HG03439 (cell line): ENCODE measurements around the gene PAX2.

ENCODE experiments used
- ATAC-seq: cut with Tn5 transposase; IDR thresholded peaks from one replicate; pipeline ENCODE4 v1.9.1; 2021; ENCODE audit warnings: mild to moderate bottlenecking, moderate library complexity; ENCODE audit not compliant: unreplicated experiment

Gene PAX2

GRCh38 chr10:100811752-100812750 lies 66.7 kb downstream of the PAX2 start:
- ATAC-seq: no peak

DNA sequence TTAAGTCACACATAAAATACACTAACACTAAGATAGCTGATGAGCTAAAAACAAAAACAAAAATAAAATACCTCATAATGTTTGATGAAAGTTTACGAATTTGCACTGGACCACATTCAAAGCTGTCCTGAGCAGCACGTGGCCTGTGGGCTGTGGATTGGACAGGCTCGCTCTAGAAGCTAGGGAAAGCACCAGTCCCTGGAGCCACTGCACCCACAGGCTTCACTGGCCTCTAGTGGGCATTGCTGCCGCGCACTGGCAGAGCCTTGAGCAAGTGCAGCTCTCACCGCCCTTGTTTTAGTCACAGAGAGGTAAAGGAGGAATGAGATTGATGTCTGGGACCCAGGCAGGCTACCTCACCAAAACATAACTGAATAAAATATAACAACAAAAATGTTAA lies 67.6 kb downstream of the PAX2 start:
- no peak for ATAC-seq

DNA sequence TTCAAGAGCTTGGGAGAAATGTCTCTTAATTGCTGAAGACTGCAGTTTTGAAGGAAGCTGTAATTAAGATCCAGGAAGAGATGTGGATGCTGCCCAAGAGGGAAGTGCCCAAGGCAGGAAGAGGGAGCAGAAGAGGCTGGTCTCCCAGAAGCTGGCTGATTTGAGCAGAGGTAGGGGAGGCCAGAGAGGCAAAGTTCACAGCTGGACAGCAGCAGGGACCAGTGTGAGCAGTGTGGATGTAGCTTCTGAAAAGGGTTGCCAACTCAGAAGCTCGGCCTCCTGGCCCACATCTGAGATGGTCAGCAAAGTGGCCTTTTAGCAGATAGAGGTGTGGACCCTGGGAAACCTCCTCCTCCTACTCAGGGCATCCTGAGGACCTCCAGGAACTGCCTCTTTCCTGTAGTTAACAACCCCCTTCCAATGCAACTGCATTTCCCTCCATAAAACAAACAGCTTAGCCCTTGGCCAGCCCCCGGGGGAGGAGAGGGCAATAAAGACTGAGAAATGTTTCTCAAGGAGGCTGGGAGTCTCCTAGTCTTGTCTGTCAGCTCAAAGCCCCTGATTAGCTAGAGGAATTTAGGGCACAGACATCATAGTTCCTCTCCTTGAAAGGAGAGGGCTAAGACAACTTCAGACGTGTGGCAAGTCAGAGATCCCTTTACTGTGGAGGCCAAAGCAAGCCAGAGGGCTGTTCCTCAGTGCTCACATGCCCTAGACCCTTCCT lies 69.5 kb downstream of the PAX2 start:
- ATAC-seq: no peak

DNA sequence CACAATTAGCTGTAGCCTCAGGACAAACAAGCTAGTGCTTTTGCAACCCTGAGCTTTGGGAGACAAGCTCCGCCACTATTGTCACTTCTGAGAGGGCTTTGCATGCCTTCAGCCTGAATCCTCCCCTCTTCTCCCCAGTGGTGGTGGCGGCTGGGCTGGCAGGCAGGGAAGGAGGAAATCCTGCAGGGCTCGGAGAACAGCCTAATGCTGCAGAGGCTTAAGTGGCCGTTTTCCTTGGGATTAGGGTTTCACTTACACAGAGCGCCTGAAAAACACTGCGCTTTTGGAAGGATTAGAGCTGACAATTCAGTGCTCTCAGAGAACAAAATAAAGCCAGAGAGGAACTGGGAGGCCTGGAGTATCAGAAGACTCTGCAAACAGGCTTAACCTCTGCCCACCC lies 71.3 kb downstream of the PAX2 start:
- ATAC-seq: no peak

- ATAC-seq: no peak
Measured at GRCh38 chr10:100817268-100817839, 72.0 kb downstream of the PAX2 start.

DNA sequence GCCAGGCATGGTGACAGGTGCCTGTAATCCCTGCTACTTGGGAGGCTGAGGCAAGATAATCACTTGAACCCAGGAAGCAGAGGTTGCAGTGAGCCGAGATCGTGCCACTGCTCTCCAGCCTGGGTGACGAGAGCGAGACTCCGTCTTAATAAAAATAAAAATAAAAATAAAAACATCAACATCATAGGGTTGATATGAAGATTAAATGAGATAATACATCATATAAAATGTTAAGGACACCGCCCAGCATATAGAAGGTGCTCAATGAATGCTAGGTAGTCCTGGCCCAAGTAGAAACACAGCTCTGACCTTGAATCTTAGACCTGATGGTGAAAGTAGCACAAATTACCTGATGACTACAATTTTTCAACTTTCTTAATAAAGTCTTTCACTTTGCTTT lies 74.0 kb downstream of the PAX2 start:
- ATAC-seq: no peak

- no peak for ATAC-seq
Measured at GRCh38 chr10:100823194-100823593, 77.8 kb downstream of the PAX2 start.

GRCh38 chr10:100824886-100825285 lies 79.5 kb downstream of the PAX2 start:
- ATAC-seq: no peak

DNA sequence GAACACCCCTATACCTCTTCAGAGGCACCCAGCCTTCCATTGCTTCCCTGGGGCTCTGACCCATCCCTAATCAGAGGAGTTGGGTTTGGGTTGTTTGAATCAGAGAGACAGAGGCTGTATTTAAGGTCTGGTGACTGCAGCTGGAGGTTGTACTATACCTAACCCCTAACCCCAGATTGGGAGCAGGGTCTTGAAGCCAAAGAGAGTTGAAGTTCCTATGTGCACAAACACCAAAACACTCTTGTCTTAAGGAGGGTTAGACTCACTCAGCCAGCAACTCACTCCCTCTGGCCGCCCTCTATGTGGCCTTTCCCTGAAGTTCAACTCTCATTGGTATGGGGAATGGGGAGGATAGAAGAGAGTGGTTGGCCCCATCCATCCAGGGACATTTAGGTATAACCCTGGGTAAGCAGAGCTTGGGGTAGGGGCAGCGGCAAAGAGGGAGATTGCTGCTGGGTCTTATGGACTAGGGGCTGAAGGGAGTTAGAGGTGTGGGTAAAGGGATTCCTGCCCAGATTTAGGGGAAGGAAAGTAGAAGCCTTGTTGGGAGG lies 80.0 kb downstream of the PAX2 start:
- no peak for ATAC-seq

GRCh38 chr10:100826031-100826651 lies 80.8 kb downstream of the PAX2 start:
- no peak for ATAC-seq

- no peak for ATAC-seq
Measured at GRCh38 chr10:100826661-100826982, 81.2 kb downstream of the PAX2 start.

- ATAC-seq: no peak
Measured at GRCh38 chr10:100826983-100827818, 81.8 kb downstream of the PAX2 start.

DNA sequence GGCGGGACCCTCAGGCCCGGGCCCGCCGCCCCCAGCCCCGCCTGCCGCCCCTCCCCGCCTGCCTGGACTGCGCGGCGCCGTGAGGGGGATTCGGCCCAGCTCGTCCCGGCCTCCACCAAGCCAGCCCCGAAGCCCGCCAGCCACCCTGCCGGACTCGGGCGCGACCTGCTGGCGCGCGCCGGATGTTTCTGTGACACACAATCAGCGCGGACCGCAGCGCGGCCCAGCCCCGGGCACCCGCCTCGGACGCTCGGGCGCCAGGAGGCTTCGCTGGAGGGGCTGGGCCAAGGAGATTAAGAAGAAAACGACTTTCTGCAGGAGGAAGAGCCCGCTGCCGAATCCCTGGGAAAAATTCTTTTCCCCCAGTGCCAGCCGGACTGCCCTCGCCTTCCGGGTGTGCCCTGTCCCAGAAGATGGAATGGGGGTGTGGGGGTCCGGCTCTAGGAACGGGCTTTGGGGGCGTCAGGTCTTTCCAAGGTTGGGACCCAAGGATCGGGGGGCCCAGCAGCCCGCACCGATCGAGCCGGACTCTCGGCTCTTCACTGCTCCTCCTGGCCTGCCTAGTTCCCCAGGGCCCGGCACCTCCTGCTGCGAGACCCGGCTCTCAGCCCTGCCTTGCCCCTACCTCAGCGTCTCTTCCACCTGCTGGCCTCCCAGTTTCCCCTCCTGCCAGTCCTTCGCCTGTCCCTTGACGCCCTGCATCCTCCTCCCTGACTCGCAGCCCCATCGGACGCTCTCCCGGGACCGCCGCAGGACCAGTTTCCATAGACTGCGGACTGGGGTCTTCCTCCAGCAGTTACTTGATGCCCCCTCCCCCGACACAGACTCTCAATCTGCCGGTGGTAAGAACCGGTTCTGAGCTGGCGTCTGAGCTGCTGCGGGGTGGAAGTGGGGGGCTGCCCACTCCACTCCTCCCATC lies 82.7 kb downstream of the PAX2 start:
- ATAC-seq: no peak

DNA sequence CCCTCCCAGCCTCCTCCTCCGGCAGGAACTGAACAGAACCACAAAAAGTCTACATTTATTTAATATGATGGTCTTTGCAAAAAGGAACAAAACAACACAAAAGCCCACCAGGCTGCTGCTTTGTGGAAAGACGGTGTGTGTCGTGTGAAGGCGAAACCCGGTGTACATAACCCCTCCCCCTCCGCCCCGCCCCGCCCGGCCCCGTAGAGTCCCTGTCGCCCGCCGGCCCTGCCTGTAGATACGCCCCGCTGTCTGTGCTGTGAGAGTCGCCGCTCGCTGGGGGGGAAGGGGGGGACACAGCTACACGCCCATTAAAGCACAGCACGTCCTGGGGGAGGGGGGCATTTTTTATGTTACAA lies 83.3 kb downstream of the PAX2 start:
- ATAC-seq: no peak

- no peak for ATAC-seq
Measured at GRCh38 chr10:100829097-100829870, 83.9 kb downstream of the PAX2 start.

DNA sequence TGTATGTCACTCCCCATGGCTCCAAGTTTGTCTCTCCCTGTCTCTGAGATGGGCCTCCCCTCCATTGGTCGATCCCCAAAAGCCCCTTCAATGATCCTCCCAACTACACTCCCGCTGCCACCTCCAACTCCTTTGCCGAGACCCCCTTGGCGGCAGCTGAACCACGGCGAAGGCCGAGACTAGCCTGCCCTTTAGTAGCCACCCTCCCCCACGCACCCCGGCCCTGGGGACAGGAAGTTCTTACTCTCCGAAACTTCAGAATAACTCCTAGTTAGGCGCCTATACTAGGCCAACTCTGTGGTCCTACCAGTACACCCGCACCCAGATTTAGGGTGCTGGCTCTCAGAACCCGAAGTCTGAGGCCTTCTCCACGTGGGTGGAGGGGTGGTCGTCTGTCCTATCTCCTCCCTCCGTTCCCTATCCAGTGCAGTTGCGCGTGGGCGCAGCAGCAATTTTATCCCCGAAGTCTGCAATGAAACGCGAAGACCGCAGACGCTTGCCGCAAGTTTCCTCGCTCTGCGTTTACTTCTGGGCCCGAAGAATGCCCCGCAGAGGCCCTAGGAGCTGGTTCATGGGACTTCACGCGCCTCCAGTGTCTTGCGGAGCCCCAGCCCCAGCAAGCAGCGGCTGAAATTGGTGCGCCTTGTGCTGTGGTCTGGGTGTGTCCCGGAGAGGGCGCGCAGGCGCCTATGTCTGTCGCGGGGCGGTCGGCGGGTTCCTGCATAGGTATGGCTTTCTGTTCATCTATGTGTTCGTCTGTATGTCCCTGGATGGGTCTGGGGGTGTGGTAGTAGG lies 84.7 kb downstream of the PAX2 start:
- no peak for ATAC-seq

DNA sequence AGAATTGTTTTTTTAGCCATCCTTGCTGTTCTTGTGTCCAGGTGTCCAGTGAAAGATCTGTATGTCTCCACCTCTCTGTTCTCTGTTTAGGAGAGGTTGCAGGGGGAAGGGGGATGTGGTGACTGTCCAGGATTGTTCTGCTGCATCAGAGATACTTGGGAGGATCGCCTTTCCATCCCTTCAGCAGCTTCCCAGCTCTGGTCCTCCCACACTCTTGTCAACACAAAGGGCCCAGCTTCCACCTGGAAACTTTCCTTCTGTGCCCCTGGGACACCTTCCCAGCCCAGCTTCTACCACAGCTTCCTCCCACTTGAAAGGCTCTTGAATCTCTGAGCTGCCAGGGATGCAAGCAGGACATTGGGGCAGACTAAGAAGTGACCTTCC lies 85.3 kb downstream of the PAX2 start:
- ATAC-seq: no peak

DNA sequence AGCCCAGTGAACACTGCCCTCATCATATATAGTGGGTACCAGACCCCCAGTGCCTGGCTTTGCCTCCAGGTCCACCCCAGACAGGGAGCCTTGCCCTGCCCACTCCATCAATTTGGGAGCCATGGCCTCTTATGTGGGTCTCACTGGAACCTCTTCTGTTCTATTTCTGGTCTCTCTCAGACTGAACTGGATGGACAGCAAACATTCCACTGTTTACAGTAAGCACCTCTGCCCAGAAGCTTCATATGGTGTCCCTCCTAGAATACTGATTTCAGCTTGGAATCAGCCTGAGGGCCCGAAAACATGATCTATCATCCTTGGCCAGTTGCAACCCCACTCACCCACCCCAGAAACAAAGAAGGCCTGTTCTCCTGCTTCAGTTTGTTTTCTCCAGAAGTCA lies 86.4 kb downstream of the PAX2 start:
- ATAC-seq: no peak
